Caco-2 (cell line): ENCODE results near the gene PJA2. TPM values are rescaled to one million over a fixed set of nuclear protein-coding genes. Genes with fewer than 3 reads are reported as not detected.
A peak's percentile ranks its signal among the peaks of the same experiment; 100 is the strongest.

ENCODE experiments used
- BruUV-seq: library from RNA; stranded (reverse); fragments of 400-500 nt; replicated peaks from 2 replicates; lab custom pipeline; 2021; lab: Mats Ljungman, UMichigan
- CTCF ChIA-PET: fragments of 300-600 bp; sonication (Branson Sonifier 250); formaldehyde crosslinking; loops from one replicate; lab custom pipeline; 2022; ENCODE audit warnings: antibody characterized with exemption; lab: Charles Lee
- POLR2A ChIA-PET: fragments of 300-600 bp; sonication (Branson Sonifier 250); formaldehyde crosslinking; loops from one replicate; lab custom pipeline; 2022; ENCODE audit warnings: antibody characterized with exemption; lab: Charles Lee
- DNase-seq, 2 experiments: peaks; one replicate each; pipeline versions ENCODE4 v3.0.0 to v3.0.0-alpha.2; 2020 to 2022
- H3K27me3 ChIP-seq: replicated peaks from 2 replicates; pipeline ENCODE4 v1.6.0; 2011; ENCODE audit warnings: low read length; ENCODE audit not compliant: control insufficient read depth, insufficient read depth
- H3K36me3 ChIP-seq: 2 replicates; pipeline ENCODE4 v1.5.1; 2011; ENCODE audit warnings: low read length; ENCODE audit not compliant: control insufficient read depth, insufficient read depth
- H3K4me1 ChIP-seq: fragments of 250-450 bp; sonication (Bioruptor Pico); 2 replicates; pipeline ENCODE4 v1.5.1; 2020; ENCODE audit warnings: mild to moderate bottlenecking
- H3K4me3 ChIP-seq: 2 replicates; pipeline ENCODE4 v1.5.1; 2011; ENCODE audit warnings: low read depth, mild to moderate bottlenecking, control low read depth, low read length
- H3K9me3 ChIP-seq: fragments of 250-450 bp; sonication (Bioruptor Pico); 2 replicates; pipeline ENCODE4 v1.5.1; 2020; ENCODE audit warnings: mild to moderate bottlenecking, moderate library complexity
- H3K27ac Mint-ChIP-seq: one replicate; pipeline ENCODE4 v1.8.0; 2022; ENCODE audit warnings: mixed read lengths; ENCODE audit not compliant: unreplicated experiment
- H3K27me3 Mint-ChIP-seq: one replicate; pipeline ENCODE4 v1.8.0; 2022; ENCODE audit warnings: mixed read lengths; ENCODE audit not compliant: insufficient read depth, unreplicated experiment
- H3K36me3 Mint-ChIP-seq: one replicate; pipeline ENCODE4 v1.8.0; 2022; ENCODE audit warnings: mild to moderate bottlenecking, mixed read lengths; ENCODE audit not compliant: insufficient read depth, unreplicated experiment
- H3K4me1 Mint-ChIP-seq: one replicate; pipeline ENCODE4 v1.8.0; 2022; ENCODE audit warnings: low read depth, mixed read lengths; ENCODE audit not compliant: unreplicated experiment
- H3K4me3 Mint-ChIP-seq: one replicate; pipeline ENCODE4 v1.8.0; 2022; ENCODE audit warnings: mild to moderate bottlenecking, moderate library complexity, mixed read lengths; ENCODE audit not compliant: unreplicated experiment
- H3K9me3 Mint-ChIP-seq: one replicate; pipeline ENCODE4 v1.8.0; 2022; ENCODE audit warnings: mixed read lengths; ENCODE audit not compliant: unreplicated experiment
- CTCF ChIP-seq, 2 experiments: fragments of 200-600 bp in 1 of 2; IDR thresholded peaks; 1 replicate in 1 of 2; 2 replicates in 1 of 2; pipeline versions ENCODE4 v1.5.1 to v1.8.0; 2011 to 2022; ENCODE audit warnings: antibody characterized with exemption in 1 of 2, control low read depth in 1 of 2, inconsistent platforms in 1 of 2, low read depth in 1 of 2, low read length in 1 of 2, mild to moderate bottlenecking in 1 of 2, moderate library complexity in 1 of 2; ENCODE audit not compliant: insufficient read depth in 1 of 2, severe bottlenecking in 1 of 2, unreplicated experiment in 1 of 2
- intact Hi-C: fragments of 100-400 bp; cut with micrococcal nuclease; formaldehyde crosslinking; loops from one replicate; pipeline ENCODE4 v1.10.0; 2022; ENCODE audit not compliant: unreplicated experiment
- total RNA-seq: library from RNA; stranded (reverse); gene quantifications from 2 replicates; pipeline ENCODE4 v1.2.3, GENCODE V29; 2022

PJA2 gene
- total RNA-seq, 1 experiment from 2014 or later, result 34.2 TPM

DNA sequence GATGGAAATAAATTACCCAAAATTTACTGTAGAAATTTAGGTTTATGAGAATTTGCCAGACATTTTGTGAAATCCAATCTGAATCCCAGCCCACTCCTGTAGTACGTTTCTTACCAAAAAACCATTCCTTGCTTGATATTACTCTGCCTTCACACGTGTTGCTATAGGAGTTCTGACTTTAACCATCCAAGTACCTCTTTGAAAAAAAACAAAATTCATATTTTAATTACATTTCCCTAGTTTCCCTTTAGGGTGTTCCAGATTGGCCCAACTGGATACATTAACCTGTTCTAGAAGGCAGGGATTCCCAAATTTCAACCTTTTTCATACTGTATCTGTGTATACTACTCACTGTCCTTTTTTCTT, 1.4 kb upstream of the PJA2 start:
- peaks cover 6% of the 10 kb centered on the region for H3K4me1 Mint-ChIP-seq
- peak overlapping the region; percentile 94 for H3K4me3 Mint-ChIP-seq
- H3K4me1 ChIP-seq, result peaks cover 8% of the 10 kb centered on the region; the same call in 1 of the 2 replicates
- no peaks in the 10 kb centered on the region for H3K36me3 ChIP-seq
- BruUV-seq, result no TSS peak
- ChIA-PET CTCF (interaction anchor here (1.4 kb wide), 1 partner anchor 277 kb away, joined by 4 read pairs; no protein-coding TSS in a partner anchor), POLR2A (no interaction called here)
- H3K27me3 Mint-ChIP-seq, result no peaks in the 10 kb centered on the region
- intact Hi-C loops, result loop anchor here (2.0 to 10.0 kb wide), 4 partner anchors 278 to 1029 kb away; partner anchors contain the start of genes FBXL17 and MAN2A1
- no peaks in the 10 kb centered on the region for H3K9me3 Mint-ChIP-seq
- no peaks in the 10 kb centered on the region for H3K27me3 ChIP-seq
- DNase-seq, result no peak
- peaks cover 16% of the 10 kb centered on the region for H3K36me3 Mint-ChIP-seq
- H3K4me3 ChIP-seq, result peak overlapping the region; percentile 39
- H3K9me3 ChIP-seq, result no peaks in the 10 kb centered on the region
- TF ChIP-seq CTCF (IDR thresholded peaks at IDR 0.05; ENCODE audit: insufficient read depth in 1 of 2, low read depth in 1 of 2, low read length in 1 of 2, severe bottlenecking in 1 of 2, unreplicated experiment in 1 of 2), result no peak
- peak overlapping the region; percentile 100 for H3K27ac Mint-ChIP-seq

GRCh38 chr5:109410389-109411148, 795 bp upstream of the PJA2 start:
- Histone ChIP-seq H3K9me3 (no peaks in the 10 kb centered on the region), H3K36me3 (no peaks in the 10 kb centered on the region), H3K4me3 (peak overlapping the region; percentile 39), H3K27me3 (no peaks in the 10 kb centered on the region), H3K4me1 (peaks cover 8% of the 10 kb centered on the region; the same call in 1 of the 2 replicates)
- intact Hi-C loops, result loop anchor here (1.0 to 10.0 kb wide), 5 partner anchors 58 to 1028 kb away; partner anchors contain the start of genes FBXL17 and MAN2A1
- ChIA-PET CTCF (interaction anchor here (0.7 to 1.4 kb wide), 3 partner anchors 128 to 769 kb away, joined by 3 to 4 read pairs (median 4); no protein-coding TSS in a partner anchor), POLR2A (no interaction called here)
- H3K36me3 Mint-ChIP-seq, result peaks cover 16% of the 10 kb centered on the region
- H3K27ac Mint-ChIP-seq, result peak overlapping the region; percentile 100
- H3K4me3 Mint-ChIP-seq, result peak overlapping the region; percentile 94
- TSS peak; percentile 95 for BruUV-seq
- peak; percentile 85 to 91 for DNase-seq
- peaks cover 6% of the 10 kb centered on the region for H3K4me1 Mint-ChIP-seq
- no peaks in the 10 kb centered on the region for H3K9me3 Mint-ChIP-seq
- H3K27me3 Mint-ChIP-seq, result no peaks in the 10 kb centered on the region
- no peak for TF ChIP-seq CTCF (IDR thresholded peaks at IDR 0.05; ENCODE audit: insufficient read depth in 1 of 2, low read depth in 1 of 2, low read length in 1 of 2, severe bottlenecking in 1 of 2, unreplicated experiment in 1 of 2)

GRCh38 chr5:109408991-109409843, 557 bp downstream of the PJA2 start:
- peaks cover 8% of the 10 kb centered on the region; the same call in 1 of the 2 replicates for H3K4me1 ChIP-seq
- H3K4me3 ChIP-seq, result peak overlapping the region; percentile 83
- peaks cover 6% of the 10 kb centered on the region for H3K4me1 Mint-ChIP-seq
- H3K4me3 Mint-ChIP-seq, result peak overlapping the region; percentile 94
- CTCF ChIA-PET, result interaction anchor here (1.3 kb wide), 1 partner anchor 767 kb away, joined by 4 read pairs; no protein-coding TSS in a partner anchor
- no peaks in the 10 kb centered on the region for H3K9me3 ChIP-seq
- H3K27ac Mint-ChIP-seq, result peak overlapping the region; percentile 100
- TSS peak; percentile 67 for BruUV-seq
- H3K36me3 ChIP-seq, result no peaks in the 10 kb centered on the region
- no peaks in the 10 kb centered on the region for H3K9me3 Mint-ChIP-seq
- H3K27me3 ChIP-seq, result no peaks in the 10 kb centered on the region
- POLR2A ChIA-PET, result interaction anchor here (0.8 kb wide), 1 partner anchor 10 kb away, joined by 8 read pairs; no protein-coding TSS in a partner anchor
- no peak for TF ChIP-seq CTCF (IDR thresholded peaks at IDR 0.05; ENCODE audit: insufficient read depth in 1 of 2, low read depth in 1 of 2, low read length in 1 of 2, severe bottlenecking in 1 of 2, unreplicated experiment in 1 of 2)
- H3K36me3 Mint-ChIP-seq, result peaks cover 16% of the 10 kb centered on the region
- DNase-seq, result peak; percentile 65 to 67
- intact Hi-C loops, result no loop called here
- H3K27me3 Mint-ChIP-seq, result no peaks in the 10 kb centered on the region
